GM23338 (cell line): Measurements from ENCODE around the gene VPS37C. TPM values are rescaled to one million over a fixed set of nuclear protein-coding genes. Genes with fewer than 3 reads are reported as not detected.
A peak's percentile ranks its signal among the peaks of the same experiment; 100 is the strongest.

ENCODE experiments used
- ATAC-seq: fragments of 200-7000 bp; cut with Tn5 transposase; 3 replicates; pipeline ENCODE4 v1.9.1; 2020
- DNase-seq: peaks from one replicate; pipeline ENCODE4 v3.0.0-alpha.2; 2015; ENCODE audit warnings: low spot score
- H2AFZ ChIP-seq: fragments of 200-600 bp; sonication (generic); 2 replicates; pipeline ENCODE4 v1.8.0; 2016; ENCODE audit warnings: antibody characterized with exemption, mild to moderate bottlenecking, moderate library complexity
- H3F3A ChIP-seq: fragments of 200-600 bp; sonication (generic); replicated peaks from 2 replicates; pipeline ENCODE4 v1.8.0; 2017; ENCODE audit warnings: antibody characterized with exemption, mixed run types, low read depth
- H3K27ac ChIP-seq: fragments of 200-600 bp; sonication (generic); 2 replicates; pipeline ENCODE4 v1.6.1; 2016; ENCODE audit warnings: low read depth
- H3K27me3 ChIP-seq: fragments of 200-600 bp; sonication (generic); 2 replicates; pipeline ENCODE4 v1.8.0; 2016; ENCODE audit warnings: mild to moderate bottlenecking, mixed run types, moderate library complexity; ENCODE audit not compliant: insufficient read depth
- H3K36me3 ChIP-seq: fragments of 200-600 bp; sonication (generic); 2 replicates; pipeline ENCODE4 v1.8.0; 2016; ENCODE audit warnings: mild to moderate bottlenecking; ENCODE audit not compliant: insufficient read depth
- H3K4me1 ChIP-seq: fragments of 200-600 bp; sonication (generic); 2 replicates; pipeline ENCODE4 v1.8.0; 2016; ENCODE audit warnings: mild to moderate bottlenecking, moderate library complexity; ENCODE audit not compliant: insufficient read depth
- H3K4me2 ChIP-seq: fragments of 200-600 bp; sonication (generic); 2 replicates; pipeline ENCODE4 v1.7.1; 2017; ENCODE audit warnings: mixed run types
- H3K4me3 ChIP-seq: fragments of 200-600 bp; sonication (generic); 2 replicates; pipeline ENCODE4 v1.6.1; 2016; ENCODE audit warnings: mixed run types
- H3K79me2 ChIP-seq: fragments of 200-600 bp; sonication (generic); replicated peaks from 2 replicates; pipeline ENCODE4 v1.8.0; 2017; ENCODE audit warnings: mild to moderate bottlenecking; ENCODE audit not compliant: insufficient read depth
- H3K9me2 ChIP-seq: fragments of 200-600 bp; sonication (generic); 2 replicates; pipeline ENCODE4 v1.8.0; 2017; ENCODE audit not compliant: insufficient read depth
- H4K20me1 ChIP-seq: fragments of 200-600 bp; sonication (generic); replicated peaks from 2 replicates; pipeline ENCODE4 v1.8.0; 2017; ENCODE audit warnings: mild to moderate bottlenecking; ENCODE audit not compliant: insufficient read depth
- H3K27ac Mint-ChIP-seq: 2 replicates; pipeline ENCODE4 v1.8.0; 2020; ENCODE audit warnings: inconsistent platforms, mild to moderate bottlenecking, moderate library complexity, mixed read lengths
- H3K27me3 Mint-ChIP-seq: 3 replicates; pipeline ENCODE4 v1.8.0; 2022; ENCODE audit warnings: low read depth, mild to moderate bottlenecking, moderate library complexity, mixed read lengths, inconsistent platforms; ENCODE audit not compliant: insufficient read depth, poor library complexity
- H3K36me3 Mint-ChIP-seq: 3 replicates; pipeline ENCODE4 v1.8.0; 2021; ENCODE audit warnings: low read depth, mild to moderate bottlenecking, inconsistent platforms, moderate library complexity, mixed read lengths
- H3K4me1 Mint-ChIP-seq: 3 replicates; pipeline ENCODE4 v1.8.0; 2020; ENCODE audit warnings: mild to moderate bottlenecking, inconsistent platforms, mixed read lengths
- H3K4me3 Mint-ChIP-seq: 3 replicates; pipeline ENCODE4 v1.8.0; 2021; ENCODE audit warnings: moderate library complexity, mild to moderate bottlenecking, inconsistent platforms, mixed read lengths
- H3K9me3 Mint-ChIP-seq: 3 replicates; pipeline ENCODE4 v1.8.0; 2020; ENCODE audit warnings: moderate library complexity, mild to moderate bottlenecking, inconsistent platforms, mixed read lengths
- CREB1 ChIP-seq: fragments of 250-450 bp; sonication (Bioruptor Pico); IDR thresholded peaks from 2 replicates; pipeline ENCODE4 v1.5.0; 2020; ENCODE audit warnings: low read depth, mild to moderate bottlenecking, moderate library complexity
- EZH2 ChIP-seq: fragments of 200-600 bp; sonication (generic); IDR thresholded peaks from one replicate; pipeline ENCODE4 v1.8.0; 2017; ENCODE audit warnings: antibody characterized with exemption, mild to moderate bottlenecking, low read depth; ENCODE audit not compliant: unreplicated experiment
- EZH2phosphoT487 ChIP-seq: fragments of 200-600 bp; sonication (generic); IDR thresholded peaks from one replicate; pipeline ENCODE4 v1.8.1; 2018; ENCODE audit warnings: antibody characterized with exemption; ENCODE audit not compliant: unreplicated experiment
- JUNB ChIP-seq: IDR thresholded peaks from one replicate; pipeline ENCODE4 v1.6.1; 2016; ENCODE audit warnings: antibody characterized with exemption; ENCODE audit not compliant: unreplicated experiment
- NANOG ChIP-seq: IDR thresholded peaks from 2 replicates; pipeline ENCODE4 v1.6.1; 2016; ENCODE audit warnings: antibody characterized with exemption, borderline replicate concordance
- POLR2AphosphoS5 ChIP-seq: IDR thresholded peaks from 2 replicates; pipeline ENCODE4 v1.6.1; 2016; ENCODE audit warnings: antibody characterized with exemption, low read depth
- REST ChIP-seq: IDR thresholded peaks from one replicate; pipeline ENCODE4 v1.6.1; 2018; ENCODE audit warnings: antibody characterized with exemption; ENCODE audit not compliant: unreplicated experiment
- STAT1 ChIP-seq: IDR thresholded peaks from one replicate; pipeline ENCODE4 v1.6.1; 2016; ENCODE audit warnings: antibody characterized with exemption; ENCODE audit not compliant: unreplicated experiment
- ZNF114 ChIP-seq: fragments of 250-450 bp; sonication (Bioruptor Pico); IDR thresholded peaks from 2 replicates; pipeline ENCODE4 v1.5.0; 2020; ENCODE audit warnings: mild to moderate bottlenecking, moderate library complexity
- ZNF331 ChIP-seq: fragments of 250-450 bp; sonication (Bioruptor Pico); IDR thresholded peaks from 2 replicates; pipeline ENCODE4 v1.5.0; 2020; ENCODE audit warnings: low read depth, mild to moderate bottlenecking, moderate library complexity
- polyA plus RNA-seq: library from polyadenylated mRNA; unstranded; fragments of >200 nt; fragmentation: Nextera tagmentation; extraction: Ambion mirVana; gene quantifications from 2 replicates; pipeline ENCODE4 v1.2.1, GENCODE V29; 2016
- total RNA-seq: library from RNA; depleted of rRNA; stranded (reverse); fragments of >200 nt; shearing (Covaris generic); gene quantifications from 2 replicates; pipeline ENCODE4 v1.2.3, GENCODE V29; 2014
- TF ChIP-seq, protein P1 (sequence below), 2 experiments: fragments of 200-600 bp in 1 of 2; sonication (generic) in 1 of 2; conservative IDR thresholded peaks; 2 replicates each; pipeline versions ENCODE4 v1.5.1 to v1.6.1; 2016 to 2017; ENCODE audit warnings: antibody characterized with exemption in 2 of 2, low read depth in 2 of 2, mild to moderate bottlenecking in 2 of 2, moderate library complexity in 1 of 2
- TF ChIP-seq, protein P2 (sequence below): IDR thresholded peaks from 2 replicates; pipeline ENCODE4 v1.6.1; 2016; ENCODE audit warnings: antibody characterized with exemption
- TF ChIP-seq, protein P3 (sequence below): fragments of 250-450 bp; sonication (Bioruptor Pico); IDR thresholded peaks from 2 replicates; pipeline ENCODE4 v1.5.0; 2020; ENCODE audit warnings: mild to moderate bottlenecking, moderate library complexity

VPS37C gene
- total and polyA plus RNA-seq, 2 experiments from 2014 or later: 8.8 to 19.4 TPM

- no peak overlapping the region for H3K4me3 Mint-ChIP-seq
- peak overlapping the region; percentile 28; the same call in 1 of the 2 replicates for H2AFZ ChIP-seq
- H3K79me2 ChIP-seq: no peaks in the 10 kb centered on the region
- H3K4me1 Mint-ChIP-seq: peaks cover 11% of the 10 kb centered on the region
- H3K9me3 Mint-ChIP-seq: peaks cover 28% of the 10 kb centered on the region
- H3K9me2 ChIP-seq: no peaks in the 10 kb centered on the region
- no peak overlapping the region for H3K4me3 ChIP-seq
- H4K20me1 ChIP-seq: no peaks in the 10 kb centered on the region
- H3K4me1 ChIP-seq: no peaks in the 10 kb centered on the region; the same call in 1 of the 2 replicates
- peaks cover 5% of the 10 kb centered on the region for H3K27me3 Mint-ChIP-seq
- H3K36me3 ChIP-seq: no peaks in the 10 kb centered on the region
- no peak for TF ChIP-seq EZH2phosphoT487
- TF ChIP-seq, protein P1, sequence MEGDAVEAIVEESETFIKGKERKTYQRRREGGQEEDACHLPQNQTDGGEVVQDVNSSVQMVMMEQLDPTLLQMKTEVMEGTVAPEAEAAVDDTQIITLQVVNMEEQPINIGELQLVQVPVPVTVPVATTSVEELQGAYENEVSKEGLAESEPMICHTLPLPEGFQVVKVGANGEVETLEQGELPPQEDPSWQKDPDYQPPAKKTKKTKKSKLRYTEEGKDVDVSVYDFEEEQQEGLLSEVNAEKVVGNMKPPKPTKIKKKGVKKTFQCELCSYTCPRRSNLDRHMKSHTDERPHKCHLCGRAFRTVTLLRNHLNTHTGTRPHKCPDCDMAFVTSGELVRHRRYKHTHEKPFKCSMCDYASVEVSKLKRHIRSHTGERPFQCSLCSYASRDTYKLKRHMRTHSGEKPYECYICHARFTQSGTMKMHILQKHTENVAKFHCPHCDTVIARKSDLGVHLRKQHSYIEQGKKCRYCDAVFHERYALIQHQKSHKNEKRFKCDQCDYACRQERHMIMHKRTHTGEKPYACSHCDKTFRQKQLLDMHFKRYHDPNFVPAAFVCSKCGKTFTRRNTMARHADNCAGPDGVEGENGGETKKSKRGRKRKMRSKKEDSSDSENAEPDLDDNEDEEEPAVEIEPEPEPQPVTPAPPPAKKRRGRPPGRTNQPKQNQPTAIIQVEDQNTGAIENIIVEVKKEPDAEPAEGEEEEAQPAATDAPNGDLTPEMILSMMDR (conservative IDR thresholded peaks at IDR 0.05; ENCODE audit: low read depth in 2 of 2): no peak
- TF ChIP-seq CREB1: no peak
- TF ChIP-seq, protein P2, sequence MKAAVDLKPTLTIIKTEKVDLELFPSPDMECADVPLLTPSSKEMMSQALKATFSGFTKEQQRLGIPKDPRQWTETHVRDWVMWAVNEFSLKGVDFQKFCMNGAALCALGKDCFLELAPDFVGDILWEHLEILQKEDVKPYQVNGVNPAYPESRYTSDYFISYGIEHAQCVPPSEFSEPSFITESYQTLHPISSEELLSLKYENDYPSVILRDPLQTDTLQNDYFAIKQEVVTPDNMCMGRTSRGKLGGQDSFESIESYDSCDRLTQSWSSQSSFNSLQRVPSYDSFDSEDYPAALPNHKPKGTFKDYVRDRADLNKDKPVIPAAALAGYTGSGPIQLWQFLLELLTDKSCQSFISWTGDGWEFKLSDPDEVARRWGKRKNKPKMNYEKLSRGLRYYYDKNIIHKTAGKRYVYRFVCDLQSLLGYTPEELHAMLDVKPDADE: no peak
- TF ChIP-seq NANOG: no peak
- TF ChIP-seq JUNB: no peak
- no peak for TF ChIP-seq EZH2
- TF ChIP-seq ZNF114: no peak
- no peak for TF ChIP-seq ZNF331 (CRISPR knock-in tag)
- no peak for TF ChIP-seq POLR2AphosphoS5
- no peak for TF ChIP-seq STAT1
- no peak for TF ChIP-seq REST
- TF ChIP-seq, protein P3, sequence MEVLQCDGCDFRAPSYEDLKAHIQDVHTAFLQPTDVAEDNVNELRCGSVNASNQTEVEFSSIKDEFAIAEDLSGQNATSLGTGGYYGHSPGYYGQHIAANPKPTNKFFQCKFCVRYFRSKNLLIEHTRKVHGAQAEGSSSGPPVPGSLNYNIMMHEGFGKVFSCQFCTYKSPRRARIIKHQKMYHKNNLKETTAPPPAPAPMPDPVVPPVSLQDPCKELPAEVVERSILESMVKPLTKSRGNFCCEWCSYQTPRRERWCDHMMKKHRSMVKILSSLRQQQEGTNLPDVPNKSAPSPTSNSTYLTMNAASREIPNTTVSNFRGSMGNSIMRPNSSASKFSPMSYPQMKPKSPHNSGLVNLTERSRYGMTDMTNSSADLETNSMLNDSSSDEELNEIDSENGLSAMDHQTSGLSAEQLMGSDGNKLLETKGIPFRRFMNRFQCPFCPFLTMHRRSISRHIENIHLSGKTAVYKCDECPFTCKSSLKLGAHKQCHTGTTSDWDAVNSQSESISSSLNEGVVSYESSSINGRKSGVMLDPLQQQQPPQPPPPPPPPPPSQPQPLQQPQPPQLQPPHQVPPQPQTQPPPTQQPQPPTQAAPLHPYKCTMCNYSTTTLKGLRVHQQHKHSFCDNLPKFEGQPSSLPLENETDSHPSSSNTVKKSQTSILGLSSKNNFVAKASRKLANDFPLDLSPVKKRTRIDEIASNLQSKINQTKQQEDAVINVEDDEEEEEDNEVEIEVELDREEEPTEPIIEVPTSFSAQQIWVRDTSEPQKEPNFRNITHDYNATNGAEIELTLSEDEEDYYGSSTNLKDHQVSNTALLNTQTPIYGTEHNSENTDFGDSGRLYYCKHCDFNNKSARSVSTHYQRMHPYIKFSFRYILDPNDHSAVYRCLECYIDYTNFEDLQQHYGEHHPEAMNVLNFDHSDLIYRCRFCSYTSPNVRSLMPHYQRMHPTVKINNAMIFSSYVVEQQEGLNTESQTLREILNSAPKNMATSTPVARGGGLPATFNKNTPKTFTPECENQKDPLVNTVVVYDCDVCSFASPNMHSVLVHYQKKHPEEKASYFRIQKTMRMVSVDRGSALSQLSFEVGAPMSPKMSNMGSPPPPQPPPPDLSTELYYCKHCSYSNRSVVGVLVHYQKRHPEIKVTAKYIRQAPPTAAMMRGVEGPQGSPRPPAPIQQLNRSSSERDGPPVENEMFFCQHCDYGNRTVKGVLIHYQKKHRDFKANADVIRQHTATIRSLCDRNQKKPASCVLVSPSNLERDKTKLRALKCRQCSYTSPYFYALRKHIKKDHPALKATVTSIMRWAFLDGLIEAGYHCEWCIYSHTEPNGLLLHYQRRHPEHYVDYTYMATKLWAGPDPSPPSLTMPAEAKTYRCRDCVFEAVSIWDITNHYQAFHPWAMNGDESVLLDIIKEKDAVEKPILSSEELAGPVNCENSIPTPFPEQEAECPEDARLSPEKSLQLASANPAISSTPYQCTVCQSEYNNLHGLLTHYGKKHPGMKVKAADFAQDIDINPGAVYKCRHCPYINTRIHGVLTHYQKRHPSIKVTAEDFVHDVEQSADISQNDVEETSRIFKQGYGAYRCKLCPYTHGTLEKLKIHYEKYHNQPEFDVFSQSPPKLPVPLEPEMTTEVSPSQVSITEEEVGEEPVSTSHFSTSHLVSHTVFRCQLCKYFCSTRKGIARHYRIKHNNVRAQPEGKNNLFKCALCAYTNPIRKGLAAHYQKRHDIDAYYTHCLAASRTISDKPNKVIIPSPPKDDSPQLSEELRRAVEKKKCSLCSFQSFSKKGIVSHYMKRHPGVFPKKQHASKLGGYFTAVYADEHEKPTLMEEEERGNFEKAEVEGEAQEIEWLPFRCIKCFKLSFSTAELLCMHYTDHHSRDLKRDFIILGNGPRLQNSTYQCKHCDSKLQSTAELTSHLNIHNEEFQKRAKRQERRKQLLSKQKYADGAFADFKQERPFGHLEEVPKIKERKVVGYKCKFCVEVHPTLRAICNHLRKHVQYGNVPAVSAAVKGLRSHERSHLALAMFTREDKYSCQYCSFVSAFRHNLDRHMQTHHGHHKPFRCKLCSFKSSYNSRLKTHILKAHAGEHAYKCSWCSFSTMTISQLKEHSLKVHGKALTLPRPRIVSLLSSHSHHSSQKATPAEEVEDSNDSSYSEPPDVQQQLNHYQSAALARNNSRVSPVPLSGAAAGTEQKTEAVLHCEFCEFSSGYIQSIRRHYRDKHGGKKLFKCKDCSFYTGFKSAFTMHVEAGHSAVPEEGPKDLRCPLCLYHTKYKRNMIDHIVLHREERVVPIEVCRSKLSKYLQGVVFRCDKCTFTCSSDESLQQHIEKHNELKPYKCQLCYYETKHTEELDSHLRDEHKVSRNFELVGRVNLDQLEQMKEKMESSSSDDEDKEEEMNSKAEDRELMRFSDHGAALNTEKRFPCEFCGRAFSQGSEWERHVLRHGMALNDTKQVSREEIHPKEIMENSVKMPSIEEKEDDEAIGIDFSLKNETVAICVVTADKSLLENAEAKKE (CRISPR knock-in tag): no peak
- no peaks in the 10 kb centered on the region for H3K27me3 ChIP-seq
- DNase-seq (no peak), ATAC-seq (no peak; the same call in 2 of the 3 replicates)
- no peak overlapping the region for H3K27ac ChIP-seq
- peak overlapping the region; percentile 62; the same call in 1 of the 2 replicates for H3K27ac Mint-ChIP-seq
- H3K4me2 ChIP-seq: no peak overlapping the region
- peaks cover 4% of the 10 kb centered on the region; the same call in 1 of the 3 replicates for H3K36me3 Mint-ChIP-seq
- H3F3A ChIP-seq: no peaks in the 10 kb centered on the region
Measured at GRCh38 chr11:61091373-61092279, 69.6 kb downstream of the VPS37C start.
